ENCODE measurements around the gene FGD3.

DNA sequence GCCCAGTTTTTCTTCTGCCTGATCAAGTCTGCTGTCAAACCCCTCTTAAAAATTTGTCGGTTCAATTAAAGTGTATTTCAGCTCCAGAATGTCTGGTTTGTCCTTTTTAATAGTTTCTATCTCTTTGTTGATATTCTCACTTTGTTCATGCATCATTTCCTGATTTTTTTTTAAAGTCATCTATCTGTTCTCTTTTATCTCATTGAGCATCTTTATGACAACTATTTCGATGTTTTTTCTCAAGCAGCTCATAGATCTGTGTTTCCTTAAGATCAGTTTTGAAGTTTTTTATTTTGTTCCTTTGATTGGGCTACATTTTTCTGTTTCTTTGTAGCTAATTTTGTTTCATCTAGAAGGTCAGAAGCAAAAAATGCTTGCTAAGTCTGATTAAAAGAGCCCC, 53.7 kb downstream of the FGD3 start:
- no peak for TF ChIP-seq POLR2AphosphoS5 (IDR thresholded peaks at IDR 0.05; ENCODE audit: low read depth, low read length)
- no peak for TF ChIP-seq TAF1 (IDR thresholded peaks at IDR 0.05; ENCODE audit: borderline replicate concordance, low read depth, low read length)
